Thymus (tissue), 11 donors: ENCODE data around the gene VPS54. TPM values are rescaled to one million over a fixed set of nuclear protein-coding genes. Genes with fewer than 3 reads are reported as not detected.
A peak's percentile ranks its signal among the peaks of the same experiment; 100 is the strongest.

Experiments
- DNase-seq, 9 donors: peaks; one replicate each; pipeline ENCODE4 v3.0.0-alpha.2; 2013; ENCODE audit warnings: low spot score in 9 of 9, low read depth in 6 of 9, missing footprints in 1 of 9
- H3K27ac ChIP-seq, 2 donors: one replicate each; pipeline ENCODE4 v1.5.1; 2013; ENCODE audit warnings: control low read depth in 1 of 2, low read depth in 1 of 2, low read length in 1 of 2, mild to moderate bottlenecking in 1 of 2, moderate library complexity in 1 of 2
- H3K27me3 ChIP-seq, 2 donors: one replicate each; pipeline ENCODE4 v1.5.1; 2013; ENCODE audit warnings: low read length in 1 of 2; ENCODE audit not compliant: control insufficient read depth in 2 of 2, insufficient read depth in 1 of 2
- H3K36me3 ChIP-seq, 2 donors: one replicate each; pipeline ENCODE4 v1.5.1; 2013; ENCODE audit warnings: low read length in 1 of 2, mild to moderate bottlenecking in 1 of 2, moderate library complexity in 1 of 2; ENCODE audit not compliant: control insufficient read depth in 2 of 2, insufficient read depth in 2 of 2
- H3K4me1 ChIP-seq, 2 donors: one replicate each; pipeline ENCODE4 v1.5.1; 2013; ENCODE audit warnings: low read length in 2 of 2; ENCODE audit not compliant: control insufficient read depth in 2 of 2, insufficient read depth in 2 of 2
- H3K4me3 ChIP-seq, 2 donors: one replicate each; pipeline ENCODE4 v1.5.1; 2013; ENCODE audit warnings: low read length in 2 of 2, control low read depth in 1 of 2, mild to moderate bottlenecking in 1 of 2
- H3K9me3 ChIP-seq, 2 donors: one replicate each; pipeline ENCODE4 v1.5.1; 2013; ENCODE audit warnings: low read length in 1 of 2, mild to moderate bottlenecking in 1 of 2; ENCODE audit not compliant: control insufficient read depth in 2 of 2, insufficient read depth in 1 of 2
- WGBS: extraction: QIAGEN DNeasy Blood & Tissue Kit; methylation state at CpG from one replicate; pipeline ENCODE4 v1.1.7; 2013; 5-methylcytosine and 5-hydroxymethylcytosine counted together
- polyA plus RNA-seq: library from polyadenylated mRNA; stranded (reverse); fragments of 200-250 nt; gene quantifications from one replicate; pipeline ENCODE4 v1.2.3, GENCODE V29; 2013
- total RNA-seq: library from RNA; stranded (reverse); fragments of 120-200 nt; gene quantifications from one replicate; pipeline ENCODE4 v1.2.4, GENCODE V29; 2013
- donor health status: healthy.

VPS54 gene
- total and polyA plus RNA-seq, 2 donors = 21.2 to 24.1 TPM

DNA sequence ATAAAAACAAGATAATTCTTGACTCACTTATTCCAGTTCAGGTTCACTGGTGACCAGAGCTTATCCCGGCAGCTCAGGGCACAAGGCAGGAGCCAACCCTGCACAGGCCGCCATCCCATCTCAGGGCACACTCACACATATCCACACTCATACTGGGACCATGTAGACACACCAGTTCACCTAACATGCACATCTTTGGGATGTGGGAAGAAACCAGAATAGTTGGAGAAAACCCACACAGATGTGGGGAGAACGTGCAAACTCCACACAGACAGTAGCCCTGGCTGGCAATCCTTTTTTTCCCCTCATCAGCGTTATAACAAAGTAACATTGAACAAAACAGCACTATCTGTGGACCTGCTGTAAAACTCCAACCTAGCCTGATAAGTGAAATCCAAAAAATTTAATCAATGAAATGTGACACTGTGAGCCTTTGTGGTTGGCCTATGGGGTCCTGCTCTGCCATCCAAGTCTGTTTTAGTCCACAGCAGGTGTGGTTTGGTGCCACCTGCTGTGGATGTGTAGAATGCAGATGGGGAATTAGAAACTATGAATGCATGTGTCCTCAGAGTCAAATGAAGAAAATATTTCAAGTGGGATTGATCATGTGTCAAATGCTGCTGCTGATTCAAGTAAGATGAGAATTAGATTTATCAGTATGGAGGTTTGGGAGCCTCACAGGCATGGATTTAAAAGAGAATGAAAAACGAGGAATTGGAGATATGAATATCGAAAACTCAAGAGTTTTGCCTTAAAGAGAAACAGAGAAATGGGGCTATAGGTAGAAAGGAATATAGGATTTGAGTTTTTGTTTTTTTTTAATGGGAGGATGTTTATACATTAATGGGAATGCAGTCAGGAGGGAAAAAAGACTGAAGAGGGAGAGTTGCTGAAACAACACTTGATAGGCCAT is 130.5 kb downstream of the VPS54 start:
- H3K36me3 ChIP-seq = peaks cover 27 to 87% of the 10 kb centered on the region in 2 donors
- WGBS = 97% methylated on average over 6 of the region's 6 CpGs
- no peaks in the 10 kb centered on the region for H3K27me3 ChIP-seq
- H3K4me3 ChIP-seq = no peak overlapping the region
- DNase-seq = peak; percentile 14 to 79 (median 57)
- H3K4me1 ChIP-seq = no peaks in the 10 kb centered on the region
- no peak overlapping the region for H3K27ac ChIP-seq
- H3K9me3 ChIP-seq = no peaks in the 10 kb centered on the region

DNA sequence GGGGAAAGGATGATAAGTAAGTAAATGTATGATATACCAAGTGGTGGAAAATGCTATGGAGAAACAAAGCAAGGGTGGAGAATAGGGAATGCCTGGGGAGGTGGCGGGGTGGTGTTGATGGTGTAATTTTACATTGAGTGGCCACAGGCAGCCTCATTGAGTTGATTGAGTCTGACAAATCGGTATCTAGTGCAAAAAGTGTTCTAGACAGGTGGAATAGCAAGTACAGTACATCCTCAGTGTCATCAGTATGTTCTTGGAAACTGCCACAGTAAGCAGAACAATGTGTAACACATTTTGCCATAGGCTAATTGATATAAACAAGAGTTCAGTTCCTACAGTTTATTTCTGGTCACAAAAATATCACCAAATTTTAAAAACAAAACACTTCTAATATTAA is 131.2 kb downstream of the VPS54 start:
- Histone ChIP-seq H3K27ac (no peak overlapping the region), H3K4me3 (no peak overlapping the region), H3K4me1 (no peaks in the 10 kb centered on the region), H3K27me3 (no peaks in the 10 kb centered on the region), H3K9me3 (no peaks in the 10 kb centered on the region), H3K36me3 (peaks cover 33 to 88% of the 10 kb centered on the region in 2 donors)
- 98% methylated on average over 2 of the region's 2 CpGs for WGBS
- DNase-seq = no peak

GRCh38 chr2:63886445-63886844 is 132.8 kb downstream of the VPS54 start:
- peaks cover 40 to 83% of the 10 kb centered on the region in 2 donors for H3K36me3 ChIP-seq
- no peaks in the 10 kb centered on the region for H3K9me3 ChIP-seq
- no peak overlapping the region for H3K27ac ChIP-seq
- no peak overlapping the region for H3K4me3 ChIP-seq
- H3K27me3 ChIP-seq = no peaks in the 10 kb centered on the region
- H3K4me1 ChIP-seq = peaks cover 3 to 4% of the 10 kb centered on the region in 2 donors
- WGBS = 99% methylated on average over 2 of the region's 2 CpGs
- no peak for DNase-seq

GRCh38 chr2:63882395-63883105 is 136.7 kb downstream of the VPS54 start:
- whole genome bisulfite sequencing = 86% methylated on average over 3 of the region's 3 CpGs
- DNase-seq = peak in 4 of 9 donors; percentile 5 to 51 (median 16)
- Histone ChIP-seq H3K27me3 (no peaks in the 10 kb centered on the region), H3K36me3 (peaks cover 28 to 56% of the 10 kb centered on the region in 2 donors), H3K9me3 (no peaks in the 10 kb centered on the region), H3K4me1 (peaks cover 3 to 4% of the 10 kb centered on the region in 2 donors), H3K27ac (no peak overlapping the region), H3K4me3 (no peak overlapping the region)

- H3K27me3 ChIP-seq = no peaks in the 10 kb centered on the region
- no peaks in the 10 kb centered on the region for H3K9me3 ChIP-seq
- H3K4me3 ChIP-seq = no peak overlapping the region
- WGBS = 98% methylated on average over 2 of the region's 2 CpGs
- H3K36me3 ChIP-seq = peaks cover 17 to 52% of the 10 kb centered on the region in 2 donors
- no peak overlapping the region for H3K27ac ChIP-seq
- DNase-seq = no peak
- H3K4me1 ChIP-seq = peaks cover 3 to 4% of the 10 kb centered on the region in 2 donors
Measured at GRCh38 chr2:63881205-63881604, 138.0 kb downstream of the VPS54 start.

GRCh38 chr2:63880625-63881024 is 138.6 kb downstream of the VPS54 start:
- Histone ChIP-seq H3K36me3 (peaks cover 19 to 53% of the 10 kb centered on the region in 2 donors), H3K4me1 (peaks cover 3 to 4% of the 10 kb centered on the region in 2 donors), H3K27ac (no peak overlapping the region), H3K27me3 (no peaks in the 10 kb centered on the region), H3K4me3 (no peak overlapping the region), H3K9me3 (no peaks in the 10 kb centered on the region)
- no peak for DNase-seq
- 78% methylated on average over 4 of the region's 4 CpGs for WGBS

DNA sequence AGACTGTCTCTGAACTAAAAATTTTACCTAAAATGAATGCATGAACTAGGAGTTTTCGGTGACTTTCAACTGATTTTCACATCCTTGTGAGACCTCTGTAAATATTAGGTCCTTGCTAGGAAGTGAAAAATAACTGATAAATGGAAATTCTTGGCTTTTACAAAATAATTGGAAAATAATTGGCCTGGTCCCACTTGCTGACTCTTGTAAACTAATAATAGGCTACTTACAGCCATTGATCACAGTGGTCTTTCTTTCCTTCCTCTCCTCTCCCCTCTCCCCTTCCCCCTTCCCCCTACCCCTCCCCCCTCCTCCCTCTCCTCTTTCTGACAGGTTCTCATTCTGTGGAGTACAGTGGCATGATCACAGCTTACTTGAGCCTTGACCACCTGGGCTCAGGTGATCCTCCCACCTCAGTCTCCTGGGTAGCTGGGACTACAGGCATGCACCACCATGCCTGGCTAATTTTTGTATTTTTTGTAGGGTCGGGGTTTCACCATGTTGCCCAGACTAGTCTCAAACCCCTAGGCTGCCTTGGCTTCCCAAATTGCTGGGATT is 139.3 kb downstream of the VPS54 start:
- no peak overlapping the region for H3K27ac ChIP-seq
- H3K27me3 ChIP-seq = no peaks in the 10 kb centered on the region
- WGBS = 97% methylated on average over 2 of the region's 2 CpGs
- no peak overlapping the region for H3K4me3 ChIP-seq
- H3K4me1 ChIP-seq = peaks cover 3 to 4% of the 10 kb centered on the region in 2 donors
- DNase-seq = no peak
- H3K36me3 ChIP-seq = peaks cover 17 to 50% of the 10 kb centered on the region in 2 donors
- H3K9me3 ChIP-seq = no peaks in the 10 kb centered on the region

DNA sequence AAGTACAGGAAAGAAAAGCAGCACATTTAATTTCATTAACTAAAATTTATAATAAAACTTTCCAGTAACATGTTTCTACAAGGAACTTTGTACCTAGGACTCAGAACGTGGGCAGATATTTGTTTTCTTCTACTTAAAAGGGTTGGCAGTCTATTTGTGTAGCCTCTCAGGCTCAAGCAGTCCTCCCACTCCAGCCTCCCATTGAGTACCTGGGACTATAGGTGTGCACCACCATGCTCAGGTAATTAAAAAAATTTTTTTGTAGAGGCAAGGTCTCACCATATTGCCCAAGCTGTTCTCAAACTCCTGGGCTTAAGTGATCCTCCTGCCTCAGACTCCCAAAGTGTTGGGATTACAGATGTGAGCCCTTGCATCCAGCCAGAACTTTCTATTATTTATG is 140.7 kb downstream of the VPS54 start:
- Histone ChIP-seq H3K27ac (no peak overlapping the region), H3K27me3 (no peaks in the 10 kb centered on the region), H3K9me3 (no peaks in the 10 kb centered on the region), H3K36me3 (peaks cover 19 to 51% of the 10 kb centered on the region in 2 donors), H3K4me1 (peaks cover 3 to 4% of the 10 kb centered on the region in 2 donors), H3K4me3 (no peak overlapping the region)
- WGBS = 93% methylated on average over 1 of the region's 1 CpG
- DNase-seq = no peak

GRCh38 chr2:63876311-63876710 is 142.9 kb downstream of the VPS54 start:
- 69% methylated on average over 5 of the region's 5 CpGs for WGBS

More at GRCh38 chr2:63876311-63876710, 142.9 kb downstream of the VPS54 start:
- Histone ChIP-seq H3K9me3 (no peaks in the 10 kb centered on the region), H3K27ac (no peak overlapping the region), H3K36me3 (peaks cover 13 to 55% of the 10 kb centered on the region in 2 donors), H3K27me3 (no peaks in the 10 kb centered on the region), H3K4me1 (peaks cover 0 to 3% of the 10 kb centered on the region in 2 donors), H3K4me3 (no peak overlapping the region)
- no peak for DNase-seq
